NT2/D1 (cell line): ENCODE results near the gene RBM12.

ENCODE experiments used
- SUZ12 ChIP-seq: IDR thresholded peaks from 2 replicates; pipeline ENCODE4 v1.6.1; 2011; ENCODE audit not compliant: insufficient read length, insufficient read depth; ENCODE audit errors: extremely low read depth
- YY1 ChIP-seq: IDR thresholded peaks from 2 replicates; pipeline ENCODE4 v1.6.1; 2011; ENCODE audit not compliant: insufficient read length, insufficient read depth
- ZNF274 ChIP-seq: IDR thresholded peaks from 2 replicates; pipeline ENCODE4 v1.6.1; 2011; ENCODE audit warnings: mild to moderate bottlenecking, low read depth, low read length

DNA sequence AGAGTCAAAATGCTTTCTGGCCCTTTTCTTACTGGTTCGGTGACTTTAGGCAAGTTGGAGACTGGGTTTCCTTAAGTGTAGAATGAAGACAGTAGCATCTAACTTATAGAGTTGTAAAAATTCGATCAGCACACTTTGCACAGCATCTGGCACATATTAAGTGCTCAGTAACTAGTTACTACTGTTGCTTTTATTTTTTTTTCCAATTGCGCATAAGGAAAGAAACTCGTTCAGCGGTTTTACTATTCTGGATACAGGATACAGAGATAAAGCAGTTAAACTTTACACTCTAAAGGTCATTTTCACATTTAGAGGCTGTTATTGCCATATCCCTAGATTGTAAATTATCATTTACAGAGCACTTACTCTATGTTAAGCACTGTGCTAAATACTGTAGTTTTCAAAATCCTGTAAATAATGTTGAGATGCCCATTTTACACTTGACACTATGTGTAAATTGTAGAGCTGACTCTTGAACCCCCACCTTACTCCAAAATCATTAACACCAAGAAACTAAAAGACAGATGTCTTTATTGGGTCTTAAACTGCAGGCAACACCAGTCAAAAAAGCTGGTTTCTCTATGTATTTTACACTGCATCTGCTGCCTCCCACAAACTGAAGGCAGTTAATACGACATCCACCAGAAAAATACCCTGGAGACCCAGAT is 35.4 kb upstream of the RBM12 start:
- TF ChIP-seq ZNF274 (no peak), YY1 (no peak), SUZ12 (no peak)
